Mammary epithelial cell (primary cell): ENCODE measurements around the gene ALDH4A1.

Source experiments
- CTCF ChIP-seq, 2 donors: IDR thresholded peaks in 1 of 2; conservative IDR thresholded peaks in 1 of 2; 2 replicates each; pipeline ENCODE4 v1.5.1; 2011 to 2012; ENCODE audit warnings: inconsistent platforms in 2 of 2, low read length in 2 of 2, mild to moderate bottlenecking in 2 of 2, control low read depth in 1 of 2, low read depth in 1 of 2; ENCODE audit not compliant: insufficient read depth in 1 of 2; ENCODE audit errors: extremely low read depth in 1 of 2
- EZH2 ChIP-seq: IDR thresholded peaks from 2 replicates; pipeline ENCODE4 v1.6.1; 2012; ENCODE audit warnings: low read length, inconsistent platforms, borderline replicate concordance

- no peak for TF ChIP-seq CTCF (conservative IDR thresholded peaks at IDR 0.05 in 1 of 2, IDR thresholded peaks at IDR 0.05 in 1 of 2; ENCODE audit: extremely low read depth in 1 of 2, insufficient read depth in 1 of 2, low read depth in 1 of 2, low read length in 2 of 2)
- TF ChIP-seq EZH2, result no peak
These were observed 25.1 kb downstream of the ALDH4A1 start for GRCh38 chr1:18877282-18877681.
